Endothelial cell of umbilical vein (primary cell): ENCODE measurements around the gene ATP6V0E2.

Source experiments
- CTCF ChIP-seq, 2 donors: IDR thresholded peaks; 1 replicate in 1 of 2; 2 replicates in 1 of 2; pipeline ENCODE4 v1.5.1; 2011; ENCODE audit warnings: low read length in 2 of 2, mild to moderate bottlenecking in 2 of 2, moderate library complexity in 2 of 2, control low read depth in 1 of 2, inconsistent platforms in 1 of 2, low read depth in 1 of 2; ENCODE audit not compliant: insufficient read depth in 1 of 2; ENCODE audit errors: extremely low read depth in 1 of 2
- GATA2 ChIP-seq: IDR thresholded peaks from 2 replicates; pipeline ENCODE4 v1.7.0; 2011; ENCODE audit warnings: low read depth, mild to moderate bottlenecking, moderate library complexity, mixed read lengths, low read length; ENCODE audit not compliant: insufficient read length, insufficient read depth
- MAX ChIP-seq: IDR thresholded peaks from 2 replicates; pipeline ENCODE4 v1.6.1; 2011; ENCODE audit not compliant: insufficient read depth, insufficient read length
- POLR2A ChIP-seq: IDR thresholded peaks from 2 replicates; pipeline ENCODE4 v1.6.1; 2012; ENCODE audit warnings: low read depth, mild to moderate bottlenecking, control low read depth, low read length
- POLR2AphosphoS5 ChIP-seq: IDR thresholded peaks from 2 replicates; pipeline ENCODE4 v1.6.1; 2012; ENCODE audit warnings: low read depth, mild to moderate bottlenecking, control low read depth, low read length, moderate library complexity; ENCODE audit not compliant: insufficient read depth

GRCh38 chr7:149866139-149866778, 7.5 kb upstream of the ATP6V0E2 start:
- TF ChIP-seq CTCF (IDR thresholded peaks at IDR 0.05; ENCODE audit: extremely low read depth in 1 of 2, insufficient read depth in 1 of 2, low read depth in 1 of 2, low read length in 2 of 2) = no peak
- no peak for TF ChIP-seq POLR2AphosphoS5
- no peak for TF ChIP-seq POLR2A
- TF ChIP-seq MAX = no peak
- TF ChIP-seq GATA2 = no peak
